Islet of Langerhans (tissue), 1 donor: Measurements from ENCODE around the gene CD300LF.

ENCODE experiments used
- FAIRE-seq: peaks from one replicate; lab custom pipeline; 2011; peaks lifted over from hg19 to GRCh38; lab: Jason Lieb, UNC

The CD300LF gene

GRCh38 chr17:74682471-74683190 lies 30.1 kb downstream of the CD300LF start:
- no peak for FAIRE-seq

GRCh38 chr17:74682028-74682427 lies 30.7 kb downstream of the CD300LF start:
- no peak for FAIRE-seq

- FAIRE-seq: no peak
These were observed 31.8 kb downstream of the CD300LF start for GRCh38 chr17:74680941-74681340.

GRCh38 chr17:74680213-74680612 lies 32.5 kb downstream of the CD300LF start:
- FAIRE-seq: no peak

- no peak for FAIRE-seq
These were observed 33.3 kb downstream of the CD300LF start for GRCh38 chr17:74679374-74679773.

- FAIRE-seq: no peak
These were observed 34.2 kb downstream of the CD300LF start for GRCh38 chr17:74678541-74678940.

- no peak for FAIRE-seq
These were observed 34.9 kb downstream of the CD300LF start for GRCh38 chr17:74677558-74678466.

- FAIRE-seq: no peak
These were observed 41.5 kb downstream of the CD300LF start for GRCh38 chr17:74671031-74671771.

GRCh38 chr17:74670329-74670728 lies 42.4 kb downstream of the CD300LF start:
- FAIRE-seq: no peak

- no peak for FAIRE-seq
These were observed 49.2 kb downstream of the CD300LF start for GRCh38 chr17:74663561-74663960.

- FAIRE-seq: no peak
These were observed 52.8 kb downstream of the CD300LF start for GRCh38 chr17:74659889-74660288.

GRCh38 chr17:74658620-74659019 lies 54.1 kb downstream of the CD300LF start:
- FAIRE-seq: no peak

GRCh38 chr17:74654742-74655141 lies 58.0 kb downstream of the CD300LF start:
- FAIRE-seq: no peak

- no peak for FAIRE-seq
These were observed 60.7 kb downstream of the CD300LF start for GRCh38 chr17:74652020-74652419.

GRCh38 chr17:74649909-74650308 lies 62.8 kb downstream of the CD300LF start:
- FAIRE-seq: no peak

GRCh38 chr17:74647871-74648672 lies 64.7 kb downstream of the CD300LF start:
- FAIRE-seq: no peak

GRCh38 chr17:74646231-74646630 lies 66.5 kb downstream of the CD300LF start:
- no peak for FAIRE-seq

GRCh38 chr17:74645010-74645409 lies 67.7 kb downstream of the CD300LF start:
- no peak for FAIRE-seq

- no peak for FAIRE-seq
These were observed 68.3 kb downstream of the CD300LF start for GRCh38 chr17:74644419-74644818.
